HG02884 (cell line): ENCODE data around the gene BPIFA2.
"Not testable (repeated sequence)": the region's sequence is repeated elsewhere in the genome, so short reads cannot be mapped to it uniquely, and the experiment has no call there.

Source experiments
- ATAC-seq: cut with Tn5 transposase; IDR thresholded peaks from one replicate; pipeline ENCODE4 v1.9.1; 2021; ENCODE audit warnings: mild to moderate bottlenecking, moderate library complexity; ENCODE audit not compliant: unreplicated experiment

The BPIFA2 gene

DNA sequence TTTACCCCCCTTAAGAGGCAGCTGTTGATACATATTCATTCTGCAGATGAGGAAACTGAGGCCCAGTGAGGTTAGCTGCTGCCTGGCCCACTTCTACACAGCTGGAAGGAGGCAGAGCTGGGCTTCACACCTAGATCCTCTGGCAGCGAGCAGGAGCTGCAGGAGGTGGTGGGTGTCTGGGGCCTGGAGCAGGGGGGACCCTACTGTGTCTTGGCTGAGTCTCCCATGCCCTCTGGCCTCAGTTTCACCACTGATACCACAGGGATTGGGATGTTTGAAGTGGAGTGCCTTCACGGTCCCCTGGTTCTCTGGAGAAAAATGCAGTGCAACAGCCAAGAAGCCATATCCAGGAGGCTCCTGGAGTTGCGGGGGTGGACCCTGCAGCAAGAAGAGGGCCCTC lies 8.2 kb upstream of the BPIFA2 start:
- no peak for ATAC-seq

DNA sequence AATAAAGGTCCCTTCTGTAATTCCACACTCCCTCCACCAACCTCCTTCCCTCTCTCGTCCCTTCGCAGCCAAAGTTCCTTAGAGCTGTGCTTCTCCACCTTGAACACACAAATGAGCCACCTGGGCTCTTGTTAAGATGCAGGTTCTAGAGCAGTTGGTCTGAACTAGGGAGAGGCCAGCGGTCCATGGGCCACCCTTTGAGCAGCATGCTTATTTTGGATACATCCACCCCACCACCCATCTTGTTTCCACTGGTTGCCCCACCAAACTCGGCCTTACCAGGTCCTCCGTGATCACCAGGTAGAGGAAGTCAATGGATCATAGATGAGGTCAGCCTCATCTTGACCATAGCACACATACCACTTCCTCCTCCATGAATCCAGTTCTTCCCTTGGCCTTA lies 7.3 kb upstream of the BPIFA2 start:
- ATAC-seq, result no peak

GRCh38 chr20:33162313-33162712 lies 5.6 kb upstream of the BPIFA2 start:
- no peak for ATAC-seq

GRCh38 chr20:33162753-33163152 lies 5.2 kb upstream of the BPIFA2 start:
- ATAC-seq, result no peak

GRCh38 chr20:33163856-33164762 lies 3.9 kb upstream of the BPIFA2 start:
- no peak for ATAC-seq

- ATAC-seq, result no peak
Measured at GRCh38 chr20:33164763-33165095, 3.2 kb upstream of the BPIFA2 start.

- ATAC-seq, result no peak
Measured at GRCh38 chr20:33165416-33166055, 2.4 kb upstream of the BPIFA2 start.

DNA sequence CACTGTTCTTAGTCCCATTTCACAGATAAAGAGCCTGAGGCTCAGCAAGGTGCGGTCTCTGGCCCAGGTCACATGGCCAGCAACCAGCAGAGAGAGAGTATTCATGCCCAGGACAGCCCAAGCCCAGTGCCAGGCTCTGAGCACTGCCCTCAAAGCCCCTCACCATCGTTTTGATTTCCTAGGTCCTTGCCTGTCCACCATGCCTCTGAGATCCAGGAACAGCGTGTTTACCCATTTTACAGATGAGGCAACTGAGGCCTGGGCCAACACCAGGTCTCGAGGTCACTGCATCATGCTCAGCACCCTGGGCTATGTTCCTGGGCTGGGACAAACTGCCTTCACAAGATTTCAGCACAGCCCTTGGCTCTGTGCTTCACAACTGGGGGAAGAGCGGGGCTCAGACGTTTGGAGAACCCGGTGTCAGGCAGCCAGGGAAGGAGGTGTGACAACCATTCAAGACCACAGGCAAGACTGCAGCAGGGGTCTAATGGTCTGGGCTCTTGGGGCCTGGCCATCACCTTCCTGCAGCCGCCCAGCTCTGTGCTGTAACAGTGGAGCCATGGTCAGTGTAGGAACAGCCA lies 1.3 kb upstream of the BPIFA2 start:
- no peak for ATAC-seq

DNA sequence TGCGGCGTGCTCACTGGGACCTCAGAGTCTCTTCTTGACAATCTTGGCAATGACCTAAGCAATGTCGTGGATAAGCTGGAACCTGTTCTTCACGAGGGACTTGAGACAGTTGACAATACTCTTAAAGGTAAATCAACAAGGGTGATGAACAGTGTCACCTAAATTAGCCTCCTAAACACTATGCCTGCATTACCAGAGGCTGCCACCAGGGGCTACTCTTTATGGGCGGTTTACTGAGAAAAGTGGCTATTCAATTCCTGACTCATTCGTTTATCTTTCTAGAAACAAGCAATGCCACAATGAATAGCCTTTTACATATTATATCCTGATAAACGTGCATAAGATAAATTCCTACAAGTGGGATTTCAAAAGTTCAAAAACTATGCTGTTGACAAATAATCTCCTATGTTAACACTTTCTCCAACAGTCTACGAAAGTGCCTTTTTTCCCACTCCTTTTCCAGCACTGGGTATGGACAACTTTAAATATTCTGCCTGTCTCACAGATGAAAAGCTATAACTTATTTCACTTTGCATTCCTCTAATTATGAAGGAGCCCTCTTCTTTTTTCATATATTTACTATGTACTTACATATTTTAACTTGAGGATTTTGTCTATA lies 1.3 kb downstream of the BPIFA2 start:
- no peak for ATAC-seq

DNA sequence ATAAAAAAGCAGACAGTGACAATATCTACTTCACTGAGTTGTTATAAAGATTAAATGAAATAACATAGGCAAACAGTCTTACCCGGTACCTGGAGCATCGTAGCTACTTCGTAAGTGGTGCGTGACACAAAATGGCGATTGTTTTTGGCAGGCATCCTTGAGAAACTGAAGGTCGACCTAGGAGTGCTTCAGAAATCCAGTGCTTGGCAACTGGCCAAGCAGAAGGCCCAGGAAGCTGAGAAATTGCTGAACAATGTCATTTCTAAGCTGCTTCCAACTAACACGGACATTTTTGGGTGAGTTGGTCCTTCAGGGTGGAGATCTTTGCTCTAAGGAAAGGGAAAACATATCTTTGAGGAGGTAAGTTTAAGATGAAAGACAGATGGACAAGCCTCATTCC lies 4.8 kb downstream of the BPIFA2 start:
- ATAC-seq, result no peak

GRCh38 chr20:33175123-33175522 lies 7.2 kb downstream of the BPIFA2 start:
- no peak for ATAC-seq

DNA sequence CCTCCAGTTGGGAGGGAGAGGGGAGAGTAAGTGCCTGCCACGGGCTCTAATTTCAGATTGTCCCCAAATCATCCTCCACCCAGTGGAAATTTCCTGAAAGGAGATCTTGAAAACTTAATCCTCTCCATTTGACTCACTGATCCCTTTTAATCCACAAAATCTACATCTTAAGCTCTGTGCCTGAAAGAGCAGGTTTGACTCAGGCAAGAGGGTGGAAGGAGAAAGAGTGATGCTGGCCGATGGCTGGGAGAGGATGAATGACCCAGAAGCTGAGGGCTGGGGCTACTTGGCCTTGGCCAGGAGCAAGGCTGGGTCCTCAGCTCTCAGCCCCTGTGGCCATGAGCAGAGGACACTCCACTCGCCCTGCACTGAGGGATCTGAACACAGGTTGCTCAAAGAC lies 8.1 kb downstream of the BPIFA2 start:
- ATAC-seq, result no peak

DNA sequence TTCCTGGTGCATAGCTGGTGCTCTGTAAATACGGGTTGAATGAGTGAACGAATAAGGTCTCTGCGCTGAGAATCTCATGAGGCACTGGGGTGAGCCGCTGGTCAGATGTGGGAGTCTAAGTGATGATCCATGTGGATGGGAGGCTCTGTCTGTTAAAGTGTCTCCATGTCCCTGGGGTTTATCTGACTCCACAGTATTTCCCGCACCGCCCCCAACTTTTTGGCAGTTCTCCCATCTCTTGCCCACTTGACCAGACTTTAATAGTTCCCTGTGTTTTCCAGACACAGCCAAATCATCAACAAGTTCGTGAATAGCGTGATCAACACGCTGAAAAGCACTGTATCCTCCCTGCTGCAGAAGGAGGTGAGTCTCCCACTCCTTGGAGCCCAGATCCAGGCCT lies 9.9 kb downstream of the BPIFA2 start:
- ATAC-seq, result no peak

DNA sequence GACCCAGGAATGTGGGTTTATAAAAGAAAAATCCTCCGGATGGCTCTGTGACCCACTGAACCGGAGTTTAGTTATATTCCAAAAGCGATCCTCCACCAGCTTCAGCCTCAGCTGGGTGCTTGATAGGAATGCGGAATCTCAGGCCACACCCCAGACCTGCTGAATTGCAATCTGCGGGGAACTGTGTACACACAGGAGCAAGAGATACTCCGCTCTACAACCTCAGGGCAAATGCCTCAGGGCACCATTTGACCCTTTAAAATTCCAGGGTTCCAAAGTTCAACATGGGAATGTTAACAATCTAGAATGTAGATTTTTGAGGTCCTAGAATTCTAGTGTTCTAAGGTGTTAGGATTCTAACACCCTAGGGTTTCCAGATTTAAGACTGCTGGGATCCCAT lies 10.8 kb downstream of the BPIFA2 start:
- ATAC-seq, result no peak

- ATAC-seq, result no peak
Measured at GRCh38 chr20:33180169-33180568, 12.2 kb downstream of the BPIFA2 start.

DNA sequence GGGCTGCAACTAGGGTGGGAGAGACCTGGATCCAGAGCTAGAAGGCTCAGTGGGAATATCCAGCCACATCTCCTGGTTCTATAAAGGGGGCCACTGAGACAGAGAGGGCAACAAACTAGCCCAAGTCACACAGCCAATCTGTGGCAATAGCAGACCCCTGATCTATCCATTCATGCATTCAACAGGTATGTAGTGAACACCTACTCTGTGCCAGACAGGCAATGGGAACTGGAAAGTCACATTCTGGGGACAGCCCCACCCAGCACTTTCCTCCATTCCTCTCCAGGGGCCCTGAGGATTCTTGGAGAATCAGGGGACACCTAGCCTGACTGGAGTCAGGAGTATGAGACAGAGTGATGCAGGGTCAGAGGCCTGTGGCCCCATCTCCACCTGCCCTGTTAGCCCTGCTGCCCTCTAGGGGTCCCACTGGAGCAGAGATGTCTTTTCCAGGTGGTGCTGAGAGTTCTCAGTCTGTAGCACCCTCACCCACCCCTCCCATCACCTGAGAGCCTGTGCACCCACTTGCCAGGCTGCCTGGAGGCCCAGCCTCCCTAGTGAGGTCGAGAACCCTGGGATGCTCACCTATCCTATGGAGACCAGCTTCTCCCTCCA lies 13.6 kb downstream of the BPIFA2 start:
- no peak for ATAC-seq

GRCh38 chr20:33183312-33183711 lies 15.4 kb downstream of the BPIFA2 start:
- ATAC-seq, result no peak

GRCh38 chr20:33185031-33185590 lies 17.2 kb downstream of the BPIFA2 start:
- ATAC-seq, result not testable (repeated sequence)

- no peak for ATAC-seq
Measured at GRCh38 chr20:33187491-33187890, 19.5 kb downstream of the BPIFA2 start.

GRCh38 chr20:33188421-33188820 lies 20.5 kb downstream of the BPIFA2 start:
- no peak for ATAC-seq

DNA sequence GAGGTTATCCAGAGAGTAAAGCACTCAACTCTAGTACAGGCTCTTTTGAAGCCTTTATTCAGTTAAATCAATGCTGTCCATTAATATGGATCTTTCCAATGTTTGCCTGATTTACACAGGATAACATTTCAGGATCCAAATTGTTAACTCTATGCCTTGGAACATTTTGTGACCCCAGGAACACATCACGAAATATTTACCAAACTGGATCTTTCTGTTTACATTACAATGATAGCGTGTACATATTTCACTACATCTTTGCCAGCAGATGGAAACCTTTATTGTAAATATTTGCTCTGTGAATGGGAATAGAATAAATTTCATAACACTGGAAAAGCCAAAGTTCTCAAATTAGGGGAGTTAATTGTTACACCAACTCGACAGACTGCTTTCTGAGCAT lies 23.5 kb downstream of the BPIFA2 start:
- no peak for ATAC-seq
